Activated CD8-positive, alpha-beta memory T cell treated with anti-CD3 and anti-CD28 coated beads, Interleukin-2, amount 50 U/mL, for 48 hours (primary cell): ENCODE data around the gene RORB.

Experiments
- DNase-seq: peaks from one replicate; pipeline ENCODE4 v3.0.0-alpha.2; 2020

RORB gene

DNA sequence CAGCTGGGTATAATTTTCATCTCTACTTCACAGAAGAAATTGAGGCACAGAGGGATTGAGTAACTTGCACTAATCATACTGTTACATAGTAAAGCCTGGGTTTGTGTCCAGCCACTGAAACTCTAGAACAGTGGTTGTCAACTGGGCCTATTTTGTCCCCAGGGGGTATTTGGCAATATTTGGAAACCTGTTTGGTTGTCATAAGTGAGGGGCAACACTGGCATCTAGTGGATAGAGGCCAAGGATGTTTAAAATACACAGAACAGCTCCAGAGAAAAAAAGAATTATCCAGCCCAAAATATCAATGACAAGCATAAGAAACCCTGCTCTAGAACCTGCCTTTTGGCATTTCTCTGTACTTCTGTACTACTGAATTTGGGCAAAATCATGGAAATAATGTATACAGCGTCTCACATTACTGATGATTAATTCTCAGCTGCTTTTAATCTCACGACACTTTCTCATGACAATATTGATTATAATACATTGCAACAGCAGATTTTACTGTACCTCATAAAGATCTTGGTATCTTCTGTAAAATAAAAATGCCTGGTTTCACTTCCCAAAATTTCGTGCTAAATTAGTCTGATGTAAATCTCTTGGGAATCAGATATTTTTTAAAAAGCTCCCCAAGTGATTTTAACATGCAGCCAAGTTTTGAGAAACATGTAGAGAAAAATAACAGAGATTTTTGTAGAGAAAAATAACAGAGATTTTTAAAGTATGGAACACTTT is 112.7 kb downstream of the RORB start:
- no peak for DNase-seq

DNA sequence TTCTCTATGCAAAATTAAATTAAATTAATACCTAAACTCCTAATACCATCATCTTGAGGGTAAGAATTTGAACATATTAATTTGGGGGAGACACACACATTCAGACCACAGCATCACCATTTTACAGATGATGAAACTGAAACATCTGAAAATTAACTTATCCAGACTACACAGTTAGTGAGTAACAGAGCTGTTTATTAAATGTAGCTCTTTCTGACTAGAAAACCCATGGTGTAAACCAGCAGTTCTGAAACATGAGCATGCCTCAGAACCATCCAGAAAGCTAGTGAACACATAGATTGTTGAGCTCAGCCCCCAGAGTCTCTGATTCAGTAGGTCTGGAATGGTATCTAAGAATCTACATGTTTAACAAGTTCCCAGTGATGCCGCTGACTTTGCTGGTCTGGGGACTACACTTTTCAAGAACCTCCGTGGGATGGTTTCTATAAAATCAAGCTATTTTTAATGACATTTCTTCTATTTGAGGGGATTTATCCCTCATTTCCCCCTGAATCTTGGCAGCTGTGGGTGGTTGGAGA is 113.5 kb downstream of the RORB start:
- no peak for DNase-seq

DNA sequence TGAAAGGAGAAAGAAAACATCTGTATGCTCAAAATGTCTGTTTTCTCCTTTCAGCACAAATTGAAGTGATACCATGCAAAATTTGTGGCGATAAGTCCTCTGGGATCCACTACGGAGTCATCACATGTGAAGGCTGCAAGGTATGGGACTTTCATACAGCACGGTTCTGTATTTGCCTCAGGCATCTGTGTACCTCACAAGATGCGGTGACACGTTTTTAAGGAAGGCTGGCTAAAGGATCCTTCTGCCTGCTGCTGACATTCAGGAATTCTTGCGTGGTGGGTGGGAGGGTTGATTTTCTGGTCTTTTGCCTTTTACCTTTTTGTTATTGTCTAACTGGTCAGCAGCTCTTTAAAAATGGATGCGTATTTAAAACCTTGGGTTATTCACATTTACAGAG is 133.1 kb downstream of the RORB start:
- DNase-seq: no peak

DNA sequence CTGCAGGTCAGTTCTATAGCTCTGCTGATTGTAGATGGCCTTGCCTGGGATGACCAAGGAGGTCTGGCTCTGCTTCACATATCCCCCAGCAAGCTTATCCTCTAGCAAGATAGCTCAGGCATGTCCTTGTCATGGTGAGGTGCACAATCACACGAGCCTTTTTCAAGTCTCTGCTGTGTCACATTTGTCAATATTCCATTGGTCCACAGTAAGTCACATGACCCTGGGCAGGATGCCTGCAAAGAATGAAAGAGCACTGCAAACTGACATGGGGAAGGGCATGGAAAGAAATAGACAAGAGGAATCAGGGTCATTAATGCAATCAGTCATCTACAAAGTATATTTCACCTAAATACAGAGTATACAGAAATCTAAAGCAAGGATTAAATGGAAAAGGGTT is 142.0 kb downstream of the RORB start:
- no peak for DNase-seq

DNA sequence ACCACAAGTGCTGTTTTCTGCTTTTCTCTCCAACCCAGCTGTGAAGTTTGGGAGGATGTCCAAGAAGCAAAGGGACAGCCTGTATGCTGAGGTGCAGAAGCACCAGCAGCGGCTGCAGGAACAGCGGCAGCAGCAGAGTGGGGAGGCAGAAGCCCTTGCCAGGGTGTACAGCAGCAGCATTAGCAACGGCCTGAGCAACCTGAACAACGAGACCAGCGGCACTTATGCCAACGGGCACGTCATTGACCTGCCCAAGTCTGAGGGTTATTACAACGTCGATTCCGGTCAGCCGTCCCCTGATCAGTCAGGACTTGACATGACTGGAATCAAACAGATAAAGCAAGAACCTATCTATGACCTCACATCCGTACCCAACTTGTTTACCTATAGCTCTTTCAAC is 145.2 kb downstream of the RORB start:
- no peak for DNase-seq

DNA sequence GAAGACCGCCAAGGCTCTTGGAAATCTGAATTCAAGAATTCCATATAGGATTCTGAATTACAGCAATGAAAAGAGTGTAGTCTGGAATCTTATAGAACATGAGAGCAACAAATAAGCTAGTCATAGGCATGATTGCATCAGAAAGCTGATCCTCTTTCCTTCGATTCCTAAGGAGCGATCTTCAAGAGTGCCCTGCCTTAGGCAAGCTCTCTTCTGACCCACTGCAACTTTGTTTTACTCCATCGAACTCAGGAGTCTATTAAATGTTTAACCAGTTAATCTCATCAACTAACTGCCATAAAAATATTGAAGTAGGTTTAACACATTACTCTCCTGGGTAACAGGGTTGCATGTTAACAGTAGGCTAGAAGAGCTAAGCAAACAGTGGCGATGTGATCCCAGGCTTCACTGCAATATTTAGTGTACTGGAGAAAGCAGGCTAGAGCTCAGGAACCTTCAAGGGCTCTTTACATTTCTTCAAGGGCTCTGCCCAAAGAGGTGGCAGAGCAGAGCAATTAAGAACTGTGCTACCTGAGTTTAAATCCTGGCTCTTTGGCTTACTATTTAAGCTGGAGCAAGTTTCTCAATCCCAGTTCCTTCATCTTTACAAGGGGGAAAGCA is 146.3 kb downstream of the RORB start:
- no peak for DNase-seq

DNA sequence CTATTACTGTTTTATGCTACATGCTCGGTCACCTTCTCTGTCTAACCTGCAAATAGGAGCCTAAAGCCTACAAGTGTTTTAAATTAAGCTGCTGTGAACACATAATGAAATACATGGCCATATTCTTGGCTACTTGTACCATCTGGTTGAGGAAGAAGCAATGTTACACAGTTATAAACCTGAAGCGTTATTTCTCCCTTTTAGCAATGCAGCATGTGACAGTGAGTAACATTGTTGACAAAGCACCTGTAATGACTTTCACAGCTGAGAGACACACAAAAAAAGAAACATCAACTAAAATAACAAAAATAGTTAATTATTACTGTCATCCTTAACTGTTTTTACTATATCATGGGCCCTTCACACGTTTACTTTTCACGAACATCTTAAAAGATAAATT is 146.9 kb downstream of the RORB start:
- no peak for DNase-seq

DNA sequence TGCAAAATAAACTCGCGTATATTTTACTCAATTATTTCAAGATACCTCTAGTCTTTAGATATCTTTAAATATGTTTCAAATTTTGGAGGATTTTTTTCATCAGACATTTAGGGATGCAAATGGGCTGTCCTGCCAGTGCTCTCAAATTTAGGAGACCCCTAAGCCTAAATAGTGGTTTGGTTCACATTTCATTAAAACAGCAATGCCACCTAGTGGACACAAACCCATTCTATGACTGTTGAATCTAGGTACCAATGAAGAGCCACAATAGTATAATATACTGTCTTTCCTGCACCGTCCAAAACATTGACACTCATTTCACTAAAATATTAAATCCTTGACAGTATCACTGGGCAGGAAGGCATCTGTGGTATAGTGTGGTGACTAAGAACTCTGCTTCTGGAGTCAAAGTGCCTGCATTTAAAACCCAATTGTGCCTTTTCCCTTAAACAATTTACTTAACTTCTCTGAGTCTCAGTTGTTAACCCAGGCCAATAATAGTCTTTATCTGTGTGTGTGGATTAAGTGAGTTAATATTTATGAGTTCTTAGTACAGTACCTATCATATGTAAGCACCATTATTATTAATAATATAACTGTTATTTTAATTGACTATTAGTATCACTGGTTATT is 148.0 kb downstream of the RORB start:
- no peak for DNase-seq

DNA sequence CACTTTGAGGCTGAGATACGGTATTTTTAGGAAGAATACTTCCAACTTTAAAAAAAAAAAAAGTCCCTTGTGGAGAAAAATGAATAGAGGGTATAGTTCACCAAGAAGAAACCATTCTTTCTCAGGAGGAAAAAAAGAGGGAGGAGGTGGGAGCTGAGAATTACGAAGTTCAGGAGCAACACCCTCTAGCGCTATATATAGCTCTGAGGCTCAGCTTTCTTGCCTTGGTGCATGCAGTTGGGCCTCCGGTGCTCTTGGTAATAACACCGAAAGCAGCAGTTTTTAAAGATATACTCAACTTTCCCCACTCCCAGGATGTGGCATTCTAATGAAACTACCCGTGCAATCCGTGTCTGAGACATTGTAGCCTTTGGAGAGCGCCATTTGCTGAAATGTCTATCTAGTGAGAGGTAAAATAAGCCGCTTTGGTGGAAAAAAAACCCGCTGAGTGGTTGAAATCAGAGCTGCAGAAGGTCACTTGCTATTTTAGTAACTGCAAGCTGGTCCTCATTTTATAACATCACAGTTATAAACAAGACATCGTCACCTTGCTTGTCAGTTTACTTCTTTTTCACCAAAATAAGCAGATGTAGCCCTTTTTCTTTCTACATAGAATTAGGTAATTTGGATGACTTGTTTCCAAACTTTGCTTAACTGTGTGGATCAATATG is 156.4 kb downstream of the RORB start:
- no peak for DNase-seq

DNA sequence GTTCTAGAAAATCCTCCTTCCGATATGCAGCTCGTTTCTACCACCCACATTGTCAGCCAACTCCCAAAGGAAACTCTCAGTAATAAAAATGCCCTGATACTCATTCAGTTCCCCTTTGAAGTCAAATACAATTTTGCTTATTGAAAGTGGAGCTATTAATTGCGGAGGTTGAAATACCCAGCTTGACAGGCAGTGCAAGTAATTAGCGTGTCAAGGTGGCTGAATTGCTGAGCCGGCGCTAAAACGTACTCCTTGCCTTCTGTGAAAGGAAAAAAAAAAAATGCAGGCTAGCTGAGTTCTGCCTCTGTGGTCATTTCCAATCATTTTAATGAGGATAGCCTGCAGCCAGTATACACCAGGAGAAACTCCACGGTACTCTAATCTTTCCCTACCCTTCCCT is 165.5 kb downstream of the RORB start:
- no peak for DNase-seq

DNA sequence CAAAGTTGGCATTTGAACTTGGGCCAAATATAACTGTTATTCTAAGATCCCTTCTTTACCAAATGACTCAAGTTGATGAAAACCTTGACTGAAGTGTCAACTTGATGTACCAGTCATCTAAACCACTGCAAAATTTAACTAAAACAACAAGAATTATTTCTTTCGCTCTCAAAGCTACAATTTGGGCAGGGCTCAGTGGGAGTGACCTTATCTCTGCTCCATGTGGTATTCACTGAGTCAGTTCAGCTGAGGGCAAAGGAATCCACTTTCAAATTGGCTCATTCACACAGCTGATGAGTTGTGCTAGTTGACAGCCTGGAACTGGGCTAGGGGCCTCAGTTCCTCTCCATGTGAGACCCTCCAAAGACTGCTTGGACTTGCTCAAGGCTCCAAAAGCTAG is 166.3 kb downstream of the RORB start:
- no peak for DNase-seq

DNA sequence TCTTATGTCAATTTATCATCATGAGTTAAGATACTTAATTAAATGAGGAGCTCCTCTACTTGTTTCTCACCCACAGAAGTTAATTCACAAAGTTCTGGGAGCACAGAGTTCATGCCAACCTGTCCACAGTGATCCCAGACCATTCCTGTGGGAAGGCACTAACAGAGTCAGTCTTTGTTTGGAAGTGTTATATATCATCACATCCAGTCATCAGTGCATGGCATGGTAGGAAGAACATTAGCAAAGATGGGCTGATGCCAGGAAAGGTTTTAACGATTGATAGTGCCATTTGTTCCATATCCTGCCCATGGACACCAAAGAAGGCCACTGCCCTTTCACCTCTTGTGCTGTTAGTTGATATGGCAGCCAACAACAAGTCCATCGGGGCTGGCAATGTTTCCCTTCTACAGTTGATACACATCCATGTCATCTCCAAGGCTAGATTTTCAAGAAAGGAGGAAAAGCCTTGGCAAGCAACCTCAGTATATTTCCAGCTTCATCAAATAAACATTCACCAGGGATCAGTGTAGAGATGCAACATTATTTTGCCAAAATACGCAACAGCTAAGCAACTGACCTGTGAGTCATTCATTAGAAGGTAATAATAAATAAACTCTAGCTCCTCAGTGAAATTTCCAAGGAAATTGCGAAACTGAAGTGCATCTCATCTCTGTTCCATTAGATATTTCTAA is 169.6 kb downstream of the RORB start:
- no peak for DNase-seq

DNA sequence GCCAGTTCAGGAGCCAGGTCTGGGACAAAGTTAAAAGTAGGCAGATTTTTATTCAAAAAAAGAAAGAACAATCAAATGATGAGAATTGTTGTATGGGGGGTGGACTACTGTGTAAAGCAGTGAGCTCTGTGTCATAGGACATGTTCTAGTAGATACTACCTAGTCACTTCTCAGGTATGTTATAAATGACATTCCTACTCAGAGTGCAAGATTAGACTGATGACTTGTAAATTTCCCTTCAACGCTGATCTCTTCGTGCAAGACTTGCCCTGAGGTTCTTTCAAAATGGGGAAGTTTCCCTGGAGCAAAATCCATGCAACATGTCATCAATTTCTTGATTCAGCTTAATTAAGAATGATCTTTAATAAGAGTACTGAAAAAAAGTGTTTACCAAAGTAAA is 175.1 kb downstream of the RORB start:
- no peak for DNase-seq

DNA sequence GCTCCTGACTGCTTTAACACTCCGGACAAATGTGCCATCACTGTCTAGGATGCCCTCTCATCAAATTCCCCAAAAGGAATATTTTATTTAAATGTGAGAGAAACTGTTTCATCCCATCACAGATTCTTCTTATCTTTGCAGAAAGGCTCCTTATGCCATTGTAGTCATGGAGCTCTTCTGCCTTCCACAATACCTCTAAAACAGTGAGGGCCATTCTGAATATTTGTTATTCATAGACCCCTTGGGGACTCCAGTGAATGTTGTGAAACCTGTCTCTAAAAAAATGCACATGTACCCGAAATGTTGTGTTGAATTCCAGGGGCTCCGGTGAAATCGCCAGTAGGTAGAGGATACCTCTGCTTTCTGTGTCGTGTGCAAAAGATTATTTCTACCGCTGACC is 176.9 kb downstream of the RORB start:
- no peak for DNase-seq

DNA sequence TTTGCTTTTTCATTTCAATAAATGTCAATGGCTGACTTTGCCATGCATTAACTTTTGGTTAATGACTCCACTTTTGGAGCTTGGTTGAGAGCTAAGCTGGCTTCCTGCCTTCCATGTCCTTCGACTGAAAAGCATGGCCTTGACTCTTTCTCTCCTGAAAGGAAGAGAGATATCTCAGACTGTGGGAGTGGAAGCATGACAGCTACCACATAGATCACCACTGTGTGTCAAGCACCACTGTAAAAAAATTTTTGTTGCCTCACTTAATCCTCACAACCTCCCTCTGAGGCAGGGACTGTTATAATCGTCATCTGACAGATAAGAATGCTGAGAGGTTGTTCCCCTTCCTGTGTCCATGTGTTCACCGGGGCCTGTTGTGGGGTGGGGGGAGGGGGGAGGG is 184.8 kb downstream of the RORB start:
- no peak for DNase-seq

DNA sequence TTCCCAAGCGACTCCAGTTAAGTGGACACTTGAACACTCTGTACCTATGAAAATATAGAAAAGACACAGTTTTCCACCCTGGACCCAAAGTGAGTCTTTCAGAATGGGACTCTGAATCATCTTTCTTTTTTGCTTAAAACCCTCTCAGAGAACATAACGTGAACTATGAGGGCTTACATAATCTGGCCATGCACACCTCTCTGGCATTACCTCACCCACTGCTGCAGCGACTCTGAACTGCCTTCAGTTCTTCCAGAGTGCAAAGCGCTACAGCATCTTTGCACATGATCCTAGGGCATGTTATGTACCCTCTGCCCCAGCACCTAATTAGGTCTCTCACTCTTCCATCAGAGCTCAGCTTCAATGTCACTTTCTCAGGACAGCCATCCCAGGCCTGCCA is 186.2 kb downstream of the RORB start:
- DNase-seq: no peak

DNA sequence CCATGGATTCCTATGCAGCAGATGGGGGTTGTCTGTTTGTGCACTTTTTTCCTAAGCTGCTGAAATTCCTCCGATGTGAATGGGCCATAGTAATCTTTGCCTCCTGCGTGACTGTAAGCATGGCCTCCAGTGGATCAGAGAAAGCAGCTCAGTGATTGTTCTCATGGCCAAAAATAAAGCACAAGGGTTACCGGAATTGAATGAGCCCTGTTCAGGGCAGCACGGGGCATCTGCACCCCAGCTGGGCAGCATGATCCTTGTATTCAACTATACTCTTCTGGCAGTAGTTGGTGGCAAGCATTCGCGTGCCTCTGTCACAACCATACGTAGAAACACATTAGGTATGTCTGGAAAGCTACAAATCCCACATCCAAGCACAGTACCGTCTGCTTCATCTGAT is 193.9 kb downstream of the RORB start:
- no peak for DNase-seq

DNA sequence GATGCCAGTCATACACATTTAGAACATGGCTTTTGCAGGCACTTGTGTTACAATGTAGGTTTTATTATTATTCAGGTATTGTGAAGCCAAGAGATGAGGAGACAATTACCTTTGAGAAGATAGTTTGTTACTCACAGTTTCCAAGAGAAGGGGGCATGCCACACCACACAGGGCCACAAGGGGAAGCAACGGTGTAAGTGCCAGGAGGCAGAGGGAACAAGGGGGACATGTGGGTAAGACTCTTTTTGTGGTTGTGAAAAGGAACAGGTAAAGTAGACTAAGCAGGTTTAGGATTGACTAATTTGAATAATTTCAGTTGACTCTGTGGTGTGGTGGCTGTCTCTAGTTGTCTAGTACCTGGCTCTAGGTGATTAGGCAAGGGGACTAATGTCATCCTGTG is 199.4 kb downstream of the RORB start:
- no peak for DNase-seq

DNA sequence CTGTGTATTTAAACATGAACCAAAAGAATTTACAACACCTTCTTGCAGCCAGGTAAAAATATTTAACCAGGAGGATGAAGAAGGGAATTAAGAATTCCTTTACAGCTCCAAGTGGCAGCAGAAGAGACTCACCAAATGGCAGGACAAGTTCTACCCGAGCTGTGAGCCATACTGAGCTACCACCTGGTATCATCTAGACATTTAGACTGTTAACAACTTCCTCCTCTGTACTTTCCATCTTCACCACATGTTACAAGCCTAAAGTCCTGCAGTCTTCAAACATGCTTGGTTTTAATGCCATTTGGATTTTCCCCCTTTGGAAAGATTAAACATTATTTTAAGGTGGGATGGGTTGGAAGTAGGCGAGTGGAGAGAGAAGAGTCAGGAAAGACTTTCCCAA is 200.4 kb downstream of the RORB start:
- no peak for DNase-seq

DNA sequence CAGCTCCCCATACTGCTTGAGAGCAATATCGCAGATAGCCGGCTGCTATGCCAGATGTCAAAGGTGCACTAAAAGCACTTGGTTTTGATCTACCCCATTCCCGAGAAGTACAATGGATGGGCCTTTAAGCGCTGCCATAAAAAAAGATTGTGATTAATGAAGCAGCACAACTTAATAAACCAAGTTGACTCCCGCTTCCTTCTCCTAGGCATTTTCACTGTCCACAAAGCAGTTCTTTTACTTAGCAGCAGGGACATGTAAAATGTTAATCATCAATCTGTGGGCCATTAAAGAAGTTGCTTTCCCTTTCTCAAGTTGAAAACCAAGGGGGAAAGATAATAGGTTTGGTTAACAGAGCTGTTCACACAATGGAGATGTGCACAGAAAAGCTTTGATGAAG is 214.2 kb downstream of the RORB start:
- DNase-seq: no peak

DNA sequence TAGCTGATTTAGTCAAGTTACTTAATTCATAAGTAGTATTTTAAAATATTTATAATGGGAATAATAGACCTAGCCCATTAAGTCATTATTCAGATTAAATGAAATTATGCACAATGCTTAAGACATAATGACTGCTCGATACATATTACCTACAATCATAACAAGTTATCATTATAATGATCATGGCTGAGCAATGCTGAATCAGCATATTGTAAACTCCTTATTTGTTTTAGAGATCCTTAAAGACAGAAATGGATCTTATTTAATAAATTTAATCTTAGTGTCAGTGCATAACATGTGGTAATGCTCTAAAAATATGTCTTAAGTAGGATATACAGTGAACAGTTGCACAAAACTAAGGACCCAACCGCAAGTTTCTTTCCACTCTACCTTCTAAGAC is 221.6 kb downstream of the RORB start:
- no peak for DNase-seq

DNA sequence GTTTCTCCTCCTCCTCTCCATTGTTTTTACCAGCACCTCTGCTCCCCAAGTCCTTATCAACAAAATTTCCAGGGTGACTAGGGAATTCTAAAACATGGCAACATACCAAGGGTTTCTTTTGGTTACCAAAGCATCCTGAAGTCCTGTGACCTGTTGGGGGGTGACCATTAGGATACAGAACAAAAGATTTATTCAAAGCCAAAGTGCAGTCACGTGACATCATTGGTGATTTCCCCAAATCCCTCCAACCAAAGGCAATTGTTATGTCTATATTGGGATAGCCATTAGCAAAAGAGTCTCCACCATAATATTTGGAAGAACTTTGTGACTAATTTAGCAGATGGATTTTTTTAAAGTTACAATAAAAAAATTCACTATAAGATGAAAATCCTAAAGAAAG is 222.2 kb downstream of the RORB start:
- no peak for DNase-seq
